ENCODE results near the gene KCNQ4. TPM values are rescaled to one million over a fixed set of nuclear protein-coding genes. Genes with fewer than 3 reads are reported as not detected.
A peak's percentile ranks its signal among the peaks of the same experiment; 100 is the strongest.

KCNQ4 gene
- total RNA-seq, 4 donors from 2014 or later: 0.28 to 1.6 (median 0.83) TPM

DNA sequence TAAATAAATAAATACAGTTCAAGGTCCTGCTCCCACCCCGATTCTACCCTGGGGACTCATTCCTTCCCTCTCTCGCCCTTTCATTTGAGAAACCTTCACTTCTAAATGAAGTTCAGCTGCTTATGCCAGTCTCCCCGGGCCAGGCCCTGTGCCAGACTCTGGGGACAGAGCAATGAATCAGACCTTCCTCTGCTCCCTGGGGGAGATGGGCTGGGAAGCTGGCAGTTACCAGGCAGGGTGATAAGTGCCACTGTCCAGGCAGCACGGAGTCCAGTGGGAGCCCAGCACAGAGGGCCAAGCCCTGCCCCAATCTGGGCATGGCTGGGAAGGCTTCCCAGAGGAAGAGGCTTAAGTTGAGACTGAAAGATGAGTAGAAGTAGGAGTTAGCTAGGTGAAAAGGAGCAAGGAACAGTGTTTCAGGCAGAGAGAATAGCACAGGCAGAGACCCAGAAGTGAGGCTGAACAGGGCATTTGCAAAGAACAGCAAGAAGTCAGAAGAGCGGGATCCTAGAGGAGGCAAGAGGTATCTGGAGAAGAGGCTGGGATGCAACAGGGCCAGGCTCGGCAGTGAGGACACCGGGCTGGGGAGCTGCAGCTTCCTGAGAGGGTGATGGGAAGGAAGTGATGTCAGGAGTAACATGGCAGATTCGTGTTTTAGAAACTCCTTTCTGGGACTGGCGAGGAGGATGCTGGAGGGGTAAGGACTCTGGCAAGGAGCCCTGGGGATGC is 13.5 kb downstream of the KCNQ4 start:
- TF ChIP-seq, protein P1, sequence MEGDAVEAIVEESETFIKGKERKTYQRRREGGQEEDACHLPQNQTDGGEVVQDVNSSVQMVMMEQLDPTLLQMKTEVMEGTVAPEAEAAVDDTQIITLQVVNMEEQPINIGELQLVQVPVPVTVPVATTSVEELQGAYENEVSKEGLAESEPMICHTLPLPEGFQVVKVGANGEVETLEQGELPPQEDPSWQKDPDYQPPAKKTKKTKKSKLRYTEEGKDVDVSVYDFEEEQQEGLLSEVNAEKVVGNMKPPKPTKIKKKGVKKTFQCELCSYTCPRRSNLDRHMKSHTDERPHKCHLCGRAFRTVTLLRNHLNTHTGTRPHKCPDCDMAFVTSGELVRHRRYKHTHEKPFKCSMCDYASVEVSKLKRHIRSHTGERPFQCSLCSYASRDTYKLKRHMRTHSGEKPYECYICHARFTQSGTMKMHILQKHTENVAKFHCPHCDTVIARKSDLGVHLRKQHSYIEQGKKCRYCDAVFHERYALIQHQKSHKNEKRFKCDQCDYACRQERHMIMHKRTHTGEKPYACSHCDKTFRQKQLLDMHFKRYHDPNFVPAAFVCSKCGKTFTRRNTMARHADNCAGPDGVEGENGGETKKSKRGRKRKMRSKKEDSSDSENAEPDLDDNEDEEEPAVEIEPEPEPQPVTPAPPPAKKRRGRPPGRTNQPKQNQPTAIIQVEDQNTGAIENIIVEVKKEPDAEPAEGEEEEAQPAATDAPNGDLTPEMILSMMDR (IDR thresholded peaks at IDR 0.05): no peak
- ATAC-seq (ENCODE audit: low FRiP score): no peak
- DNase-seq (ENCODE audit: low spot score): no peak

- TF ChIP-seq, protein P1 (IDR thresholded peaks at IDR 0.05): no peak
- DNase-seq (ENCODE audit: low spot score) (no peak), ATAC-seq (ENCODE audit: low FRiP score) (no peak)
These were observed 14.1 kb downstream of the KCNQ4 start for GRCh38 chr1:40797668-40798010.

DNA sequence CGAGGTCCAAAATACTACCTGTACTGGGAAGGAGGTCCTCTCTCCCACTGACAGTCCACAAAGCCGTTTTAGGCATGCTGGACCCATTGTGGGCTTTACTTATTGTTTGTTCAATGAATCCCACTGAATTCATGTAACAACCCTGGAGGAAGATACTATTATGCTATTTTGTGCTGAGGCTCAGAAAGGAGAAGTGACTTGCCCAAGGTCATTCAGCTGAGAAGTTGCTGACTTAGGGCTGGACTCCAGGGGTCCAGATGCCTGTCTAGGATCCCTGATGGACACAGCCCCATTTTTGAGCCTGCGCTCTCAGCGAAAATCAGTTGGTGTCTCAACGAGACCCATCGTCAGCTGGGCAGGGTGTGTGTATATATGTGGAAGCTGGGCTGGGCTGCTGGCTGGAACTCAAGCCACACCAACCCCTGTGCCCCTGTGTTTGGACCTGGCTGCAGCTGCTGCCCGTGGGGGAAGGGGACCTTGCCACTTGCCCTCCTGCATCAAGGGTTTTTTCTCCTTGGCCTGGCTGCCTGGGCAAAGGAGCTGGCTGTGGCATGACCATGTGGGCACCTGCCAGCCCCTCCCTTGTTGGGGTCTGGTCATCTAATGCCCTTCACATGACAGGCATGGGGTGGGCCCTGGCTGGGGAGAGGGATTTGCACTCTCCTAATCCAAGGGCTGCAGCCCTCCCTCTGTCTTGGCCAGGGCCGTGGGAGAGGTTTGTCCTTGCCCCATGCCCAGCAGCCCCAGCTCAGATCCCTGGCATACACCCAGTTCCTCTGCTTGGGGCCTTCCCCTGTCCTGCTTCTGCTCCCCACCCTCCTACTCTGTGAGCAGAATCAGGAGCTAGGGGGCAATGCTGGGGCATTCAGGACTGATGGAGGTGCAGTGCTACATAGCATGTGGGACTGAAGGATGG is 15.0 kb downstream of the KCNQ4 start:
- DNase-seq (ENCODE audit: low spot score): no peak
- no peak for ATAC-seq (ENCODE audit: low FRiP score)
- TF ChIP-seq, protein P1 (IDR thresholded peaks at IDR 0.05): no peak

DNA sequence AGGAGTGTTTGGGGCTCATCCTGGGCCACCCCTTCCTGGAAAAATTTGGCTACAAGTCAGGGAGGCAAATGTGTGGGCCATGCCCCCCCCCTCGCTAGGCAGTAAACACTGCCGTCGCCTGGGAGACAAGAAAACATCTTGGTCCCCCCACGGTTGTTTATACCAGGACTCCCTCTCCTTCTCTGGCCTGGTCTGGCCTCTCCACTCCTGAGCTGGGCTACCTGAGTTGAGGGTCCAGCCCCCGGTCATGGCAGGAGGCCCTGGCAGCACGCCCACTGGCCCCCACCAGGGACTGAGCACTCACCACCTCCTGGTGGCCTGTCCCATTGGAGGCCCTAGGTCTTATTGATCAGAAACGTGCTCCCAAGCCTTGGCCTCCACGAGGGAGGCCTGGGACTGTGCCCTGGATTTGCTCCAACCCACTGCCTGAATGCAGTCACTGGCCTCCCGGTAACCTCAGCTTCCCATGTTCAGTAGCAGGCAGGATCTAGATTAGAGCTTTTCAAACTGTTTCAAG is 15.8 kb downstream of the KCNQ4 start:
- ATAC-seq (ENCODE audit: low FRiP score) (no peak), DNase-seq (ENCODE audit: low spot score) (no peak)
- TF ChIP-seq, protein P1 (IDR thresholded peaks at IDR 0.05): no peak

- ATAC-seq (ENCODE audit: low FRiP score) (no peak), DNase-seq (ENCODE audit: low spot score) (no peak)
- TF ChIP-seq, protein P1 (IDR thresholded peaks at IDR 0.05): no peak
These were observed 18.1 kb downstream of the KCNQ4 start for GRCh38 chr1:40801742-40802077.

DNA sequence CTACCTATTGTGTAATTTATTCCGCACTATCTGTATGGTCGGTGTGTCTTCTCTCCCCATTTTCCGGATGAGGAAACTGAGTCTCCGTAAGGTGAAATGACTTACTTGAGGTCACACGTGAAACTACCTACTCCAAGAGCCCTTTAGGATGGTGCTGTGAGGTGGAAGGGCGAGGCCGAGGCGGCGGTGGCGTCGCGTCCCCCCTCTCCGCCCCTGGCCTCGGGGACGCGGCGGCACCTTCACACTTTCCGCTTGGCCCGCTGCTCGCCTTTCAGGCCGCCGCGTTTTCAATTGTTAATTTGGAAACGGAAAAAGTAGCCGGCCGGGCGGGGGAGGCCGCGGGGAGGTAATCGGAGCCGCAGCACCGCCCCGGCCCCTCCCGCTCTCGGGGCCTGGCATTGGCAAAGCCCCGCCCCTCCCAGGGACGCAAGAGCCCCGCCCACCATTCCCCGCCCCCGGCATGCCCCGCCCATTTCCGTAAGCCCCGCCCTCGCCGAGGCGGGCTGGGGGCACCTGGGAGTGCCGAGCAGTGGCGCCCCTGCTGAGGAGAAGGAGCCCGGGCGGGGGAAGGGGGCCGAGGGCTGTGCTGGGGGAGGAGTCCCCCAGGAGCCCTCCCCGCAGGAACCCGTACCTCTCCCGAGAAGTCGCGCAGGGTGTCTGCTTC is 18.6 kb downstream of the KCNQ4 start:
- DNase-seq (ENCODE audit: low spot score) (peak; percentile 52), ATAC-seq (ENCODE audit: low FRiP score) (peak; percentile 78)
- TF ChIP-seq, protein P1 (IDR thresholded peaks at IDR 0.05): no peak

Measured in omental fat pad (tissue), 4 donors.